Vagina (tissue), 2 donors: ENCODE measurements around the gene RGS6.

Experiments used
- CTCF ChIP-seq, 3 experiments: fragments of 450-650 bp in 2 of 3; fragments of 200-600 bp in 1 of 3; sonication (generic) in 1 of 3; IDR thresholded peaks; one replicate each; pipeline ENCODE4 v1.5.1; 2017 to 2019; ENCODE audit warnings: antibody characterized with exemption in 3 of 3, mild to moderate bottlenecking in 2 of 3, moderate library complexity in 2 of 3
- POLR2A ChIP-seq, 2 donors: fragments of 450-650 bp; IDR thresholded peaks; one replicate each; pipeline ENCODE4 v1.6.1; 2017; ENCODE audit warnings: antibody characterized with exemption in 2 of 2, mild to moderate bottlenecking in 2 of 2, moderate library complexity in 2 of 2
- POLR2AphosphoS5 ChIP-seq, 2 donors: sonication (generic); formaldehyde crosslinking; IDR thresholded peaks; one replicate each; pipeline ENCODE4 v1.9.0; 2017; ENCODE audit warnings: antibody characterized with exemption in 2 of 2, mild to moderate bottlenecking in 2 of 2, low read depth in 1 of 2; ENCODE audit not compliant: insufficient read depth in 1 of 2

- TF ChIP-seq CTCF (IDR thresholded peaks at IDR 0.05) (no peak), POLR2A (IDR thresholded peaks at IDR 0.05) (no peak), POLR2AphosphoS5 (IDR thresholded peaks at IDR 0.05; ENCODE audit: insufficient read depth in 1 of 2, low read depth in 1 of 2) (no peak)
Measured at GRCh38 chr14:72278316-72278715, 346.1 kb downstream of the RGS6 start.
